HG03565 (cell line): ENCODE data around the gene NAALADL1.

Experiments
- ATAC-seq: cut with Tn5 transposase; IDR thresholded peaks from one replicate; pipeline ENCODE4 v1.9.1; 2021; ENCODE audit warnings: mild to moderate bottlenecking, moderate library complexity; ENCODE audit not compliant: unreplicated experiment

The NAALADL1 gene, protein sequence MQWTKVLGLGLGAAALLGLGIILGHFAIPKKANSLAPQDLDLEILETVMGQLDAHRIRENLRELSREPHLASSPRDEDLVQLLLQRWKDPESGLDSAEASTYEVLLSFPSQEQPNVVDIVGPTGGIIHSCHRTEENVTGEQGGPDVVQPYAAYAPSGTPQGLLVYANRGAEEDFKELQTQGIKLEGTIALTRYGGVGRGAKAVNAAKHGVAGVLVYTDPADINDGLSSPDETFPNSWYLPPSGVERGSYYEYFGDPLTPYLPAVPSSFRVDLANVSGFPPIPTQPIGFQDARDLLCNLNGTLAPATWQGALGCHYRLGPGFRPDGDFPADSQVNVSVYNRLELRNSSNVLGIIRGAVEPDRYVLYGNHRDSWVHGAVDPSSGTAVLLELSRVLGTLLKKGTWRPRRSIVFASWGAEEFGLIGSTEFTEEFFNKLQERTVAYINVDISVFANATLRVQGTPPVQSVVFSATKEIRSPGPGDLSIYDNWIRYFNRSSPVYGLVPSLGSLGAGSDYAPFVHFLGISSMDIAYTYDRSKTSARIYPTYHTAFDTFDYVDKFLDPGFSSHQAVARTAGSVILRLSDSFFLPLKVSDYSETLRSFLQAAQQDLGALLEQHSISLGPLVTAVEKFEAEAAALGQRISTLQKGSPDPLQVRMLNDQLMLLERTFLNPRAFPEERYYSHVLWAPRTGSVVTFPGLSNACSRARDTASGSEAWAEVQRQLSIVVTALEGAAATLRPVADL

DNA sequence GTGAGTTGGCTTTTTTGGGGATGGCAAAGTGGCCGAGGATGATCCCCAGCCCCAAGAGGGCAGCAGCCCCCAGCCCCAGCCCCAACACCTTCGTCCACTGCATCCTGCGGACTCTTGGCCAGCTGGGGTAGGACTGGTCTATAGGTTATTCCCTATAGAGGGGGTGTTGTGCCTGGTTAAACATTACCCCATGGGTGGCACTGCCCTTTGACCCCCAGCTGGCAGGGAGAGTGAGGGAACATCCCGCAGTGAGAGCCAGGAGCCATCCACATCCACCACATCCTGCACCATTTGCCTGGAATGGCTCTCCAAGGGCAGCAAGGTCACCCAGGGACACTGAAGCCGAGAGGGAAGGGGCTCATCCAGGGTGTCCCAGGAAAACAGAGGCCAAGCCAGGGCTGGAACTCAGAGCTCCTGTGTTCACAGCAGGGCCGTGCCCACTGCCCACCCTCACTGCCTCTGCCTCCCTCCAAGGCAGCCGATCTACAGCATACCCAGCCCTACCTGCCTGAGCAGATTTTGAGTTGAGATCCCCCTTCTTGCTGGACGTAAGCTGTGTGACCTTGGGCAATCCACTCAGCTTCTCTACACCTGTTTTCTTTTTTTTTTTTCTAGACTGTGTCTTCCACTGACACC, at the start of gene NAALADL1:
TSS of gene NAALADL1 (minus strand) at position 135 of the 636 bp plus-strand sequence. CDS start at position 103, 32 bp downstream.
- no peak for ATAC-seq

DNA sequence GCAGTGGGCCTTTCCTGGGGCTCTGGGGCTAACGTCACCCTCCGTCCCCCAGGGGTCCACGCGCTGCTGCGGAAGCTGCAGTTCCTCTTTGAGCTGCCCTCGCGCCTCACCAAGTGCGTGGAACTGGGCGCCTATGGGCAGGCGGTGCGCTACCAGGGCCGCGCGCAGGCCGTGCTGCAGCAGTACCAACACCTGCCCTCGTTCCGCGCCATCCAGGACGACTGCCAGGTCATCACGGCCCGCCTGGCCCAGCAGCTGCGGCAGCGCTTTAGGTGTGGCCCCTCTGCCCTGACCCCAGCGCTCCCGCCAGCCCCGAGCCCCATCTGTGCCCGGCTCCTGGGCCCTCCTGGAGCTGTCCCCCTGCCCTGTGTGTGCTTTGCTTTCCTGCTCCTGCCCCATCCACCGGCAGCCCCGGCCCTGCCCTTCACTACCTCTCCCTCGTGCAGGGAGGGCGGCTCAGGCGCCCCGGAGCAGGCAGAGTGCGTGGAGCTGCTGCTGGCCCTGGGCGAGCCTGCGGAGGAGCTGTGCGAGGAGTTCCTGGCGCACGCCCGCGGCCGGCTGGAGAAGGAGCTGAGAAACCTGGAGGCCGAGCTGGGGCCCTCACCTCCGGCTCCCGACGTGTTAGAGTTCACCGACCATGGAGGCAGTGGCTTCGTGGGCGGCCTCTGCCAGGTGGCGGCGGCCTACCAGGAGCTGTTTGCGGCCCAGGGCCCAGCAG, 49.6 kb upstream of the NAALADL1 start:
- ATAC-seq, result no peak

DNA sequence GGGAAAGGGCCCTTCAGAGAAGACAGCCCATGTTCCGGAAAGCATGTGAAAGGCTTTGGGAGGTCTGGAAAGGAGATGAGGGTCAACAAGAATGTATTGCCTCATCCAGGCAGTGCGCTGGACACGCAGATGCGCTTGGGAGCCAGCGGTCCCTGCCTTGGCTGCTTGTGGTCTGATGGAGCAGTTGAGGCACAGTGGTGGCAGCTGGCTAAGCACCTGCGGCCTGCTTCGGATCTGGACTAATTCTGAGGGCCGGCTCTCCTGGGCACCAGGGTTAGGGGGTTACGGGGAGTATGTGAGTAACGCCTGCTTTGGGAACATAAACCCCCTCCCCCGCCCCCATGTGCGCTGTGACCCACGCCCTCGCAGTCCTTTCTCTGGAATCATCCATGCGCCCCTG, 48.7 kb upstream of the NAALADL1 start:
- ATAC-seq, result no peak

DNA sequence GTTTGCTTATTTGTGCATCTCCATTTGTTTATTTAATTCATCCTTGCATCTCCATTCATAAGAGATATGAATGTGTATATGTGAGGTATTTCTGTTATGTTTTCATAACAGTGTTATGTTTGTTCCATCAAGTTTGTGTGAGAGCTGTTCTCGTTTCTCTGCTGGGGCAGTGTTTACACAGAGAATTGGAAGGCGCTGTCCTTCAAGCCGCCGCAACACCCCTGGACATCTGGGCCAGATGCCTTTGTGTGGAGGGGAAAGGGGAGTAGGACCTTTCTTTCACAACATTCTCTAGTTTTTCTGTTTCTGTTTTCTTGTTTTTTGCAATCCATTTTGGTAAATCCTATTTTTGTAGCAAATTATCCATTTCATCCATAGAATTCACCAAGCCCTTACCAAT, 46.3 kb upstream of the NAALADL1 start:
- ATAC-seq, result no peak

DNA sequence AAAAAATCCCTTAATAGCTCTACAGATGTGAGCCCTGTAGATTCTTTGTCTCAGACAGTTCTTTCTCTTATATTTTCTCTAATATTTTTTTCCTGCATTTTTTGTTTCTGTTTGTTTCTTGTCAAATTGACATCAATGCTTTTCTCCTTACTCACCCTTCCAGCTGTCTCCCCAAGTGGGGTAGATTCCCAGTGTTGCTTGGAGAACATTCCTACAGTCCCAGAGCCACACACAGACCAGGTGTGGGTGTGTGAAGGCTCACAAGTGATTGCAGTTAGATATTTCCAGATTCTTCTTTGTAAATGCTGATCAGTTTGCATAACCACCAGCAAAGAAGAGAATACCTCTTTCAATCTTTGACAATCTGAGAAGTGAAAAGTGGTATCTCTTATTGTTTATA, 45.1 kb upstream of the NAALADL1 start:
- no peak for ATAC-seq

DNA sequence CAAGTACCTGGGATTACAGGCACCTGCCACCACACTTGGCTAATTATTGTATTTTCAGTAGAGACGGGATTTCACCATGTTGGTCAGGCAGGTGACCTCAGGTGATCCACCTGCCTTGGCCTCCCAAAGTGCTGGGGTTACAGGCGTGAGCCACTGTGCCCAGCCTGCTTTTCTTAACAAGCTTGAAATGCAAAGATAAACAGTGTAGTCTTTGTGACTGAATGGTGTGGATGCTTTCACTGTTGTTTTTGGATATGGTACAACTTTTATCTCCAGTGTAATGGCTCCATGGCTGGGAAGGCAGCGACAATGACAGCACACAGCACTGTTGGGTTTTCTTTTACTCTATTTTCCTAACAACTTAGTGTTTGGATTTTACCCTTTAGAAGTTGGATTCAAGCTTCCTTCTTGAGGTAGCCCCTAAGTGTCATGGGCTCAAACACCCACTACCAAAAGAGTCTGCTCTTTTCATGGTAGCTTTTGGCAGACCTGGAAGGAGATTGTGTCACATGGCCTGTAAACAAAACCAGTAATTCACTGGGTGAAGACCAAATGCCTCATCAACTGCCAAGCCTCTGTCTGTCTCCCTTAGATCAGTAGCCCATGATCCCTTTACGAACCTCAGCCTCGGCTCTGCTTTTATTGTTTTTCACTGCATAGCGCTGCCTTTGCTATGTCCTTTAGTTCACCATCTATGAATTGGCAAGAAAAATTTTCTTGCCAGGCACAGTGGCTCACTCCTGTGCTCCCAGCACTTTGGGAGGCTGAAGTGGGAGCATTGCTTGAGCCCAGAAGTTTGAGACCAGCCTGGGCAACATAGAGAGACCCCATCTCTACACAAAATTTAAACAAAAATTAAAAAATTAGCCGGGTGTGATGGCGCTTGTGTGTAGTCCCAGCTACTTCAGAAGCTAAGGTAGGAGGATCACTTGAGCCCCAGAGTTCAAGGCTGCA, 44.1 kb upstream of the NAALADL1 start:
- ATAC-seq, result no peak

DNA sequence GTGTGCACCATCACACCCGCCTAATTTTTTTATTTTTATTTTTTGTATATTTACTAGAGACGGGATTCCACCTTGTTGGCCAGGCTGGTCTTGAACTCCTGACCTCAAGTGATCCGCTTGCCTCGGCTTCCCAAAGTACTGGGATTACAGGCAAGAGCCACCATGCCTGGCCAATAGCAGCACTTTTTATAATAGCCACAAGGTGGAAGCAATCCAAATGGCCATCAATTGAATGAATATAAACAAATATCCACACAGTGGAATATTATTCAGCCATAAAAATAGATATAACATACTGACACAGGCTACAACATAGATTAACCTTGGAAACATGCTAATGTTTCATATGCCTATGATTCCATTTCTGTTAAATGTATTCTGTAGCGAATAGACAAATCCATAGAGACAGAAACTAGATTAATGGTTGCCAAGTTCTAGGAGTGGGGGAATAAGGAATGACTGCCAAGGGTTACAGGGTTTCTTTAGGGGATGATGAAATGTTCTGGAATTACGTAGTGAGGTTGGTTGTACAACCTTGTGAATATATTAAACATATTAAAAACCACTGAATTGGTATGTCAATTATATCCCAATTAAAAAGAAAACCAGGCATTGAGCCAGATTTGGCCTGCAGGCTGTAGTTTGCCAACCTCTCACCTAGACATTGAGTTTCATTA, 42.5 kb upstream of the NAALADL1 start:
- no peak for ATAC-seq

DNA sequence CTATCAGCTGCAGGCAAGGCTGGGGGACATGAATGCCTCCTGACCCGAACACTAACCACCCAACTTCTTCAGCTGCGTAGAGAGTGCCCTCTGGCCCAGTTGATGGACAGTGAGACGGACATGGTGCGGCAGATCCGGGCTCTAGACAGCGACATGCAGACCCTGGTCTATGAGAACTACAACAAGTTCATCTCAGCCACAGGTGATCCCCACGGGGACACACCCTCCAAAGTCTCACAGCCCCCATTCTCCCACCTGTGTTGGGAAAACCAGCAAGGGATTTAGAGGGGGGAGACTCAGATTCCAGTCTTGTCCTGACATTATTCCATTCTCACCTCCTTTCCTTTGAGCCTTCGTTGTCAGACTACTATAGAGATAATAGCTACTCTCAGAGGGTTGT, 38.6 kb upstream of the NAALADL1 start:
- no peak for ATAC-seq

DNA sequence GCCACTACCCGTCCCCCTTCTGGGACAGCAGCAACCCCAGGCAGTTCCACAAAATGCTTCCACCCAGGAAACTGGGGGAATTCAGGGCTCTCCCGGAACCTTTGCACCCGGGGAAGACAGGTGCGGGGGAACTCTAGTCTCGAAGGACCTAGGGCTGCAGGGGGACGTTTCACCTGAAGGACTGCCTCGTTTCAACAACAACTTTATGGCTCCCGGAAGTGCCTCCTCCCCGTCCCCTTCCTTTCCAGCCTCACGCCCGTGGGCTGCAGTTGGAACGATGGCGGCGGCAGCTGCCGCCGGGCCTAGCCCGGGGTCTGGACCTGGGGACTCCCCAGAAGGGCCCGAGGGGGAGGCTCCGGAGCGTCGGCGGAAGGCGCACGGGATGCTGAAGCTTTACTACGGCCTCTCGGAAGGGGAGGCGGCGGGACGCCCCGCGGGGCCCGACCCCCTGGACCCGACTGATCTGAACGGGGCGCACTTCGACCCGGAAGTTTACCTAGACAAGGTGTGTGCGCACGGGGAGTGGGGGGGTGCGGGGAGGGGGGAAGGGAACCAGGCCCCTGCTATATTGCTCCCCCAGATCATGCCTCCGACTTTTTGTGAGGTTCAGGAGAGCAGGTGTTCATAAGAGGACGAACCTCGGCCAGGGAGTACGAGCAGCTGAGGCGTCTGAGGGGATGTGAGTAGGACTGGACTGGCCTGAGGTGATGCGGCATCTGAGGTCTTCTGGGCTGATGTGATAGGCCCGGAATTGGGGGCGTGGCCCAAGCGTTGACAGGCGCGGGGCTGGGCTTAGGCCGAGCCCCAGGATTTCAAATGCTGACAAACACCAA, 37.8 kb upstream of the NAALADL1 start, which contains the start of gene VPS51:
TSS of gene VPS51 (plus strand) at position 241 of the 833 bp plus-strand sequence. CDS start at position 278, 37 bp downstream.
- ATAC-seq, result peak; percentile 64

DNA sequence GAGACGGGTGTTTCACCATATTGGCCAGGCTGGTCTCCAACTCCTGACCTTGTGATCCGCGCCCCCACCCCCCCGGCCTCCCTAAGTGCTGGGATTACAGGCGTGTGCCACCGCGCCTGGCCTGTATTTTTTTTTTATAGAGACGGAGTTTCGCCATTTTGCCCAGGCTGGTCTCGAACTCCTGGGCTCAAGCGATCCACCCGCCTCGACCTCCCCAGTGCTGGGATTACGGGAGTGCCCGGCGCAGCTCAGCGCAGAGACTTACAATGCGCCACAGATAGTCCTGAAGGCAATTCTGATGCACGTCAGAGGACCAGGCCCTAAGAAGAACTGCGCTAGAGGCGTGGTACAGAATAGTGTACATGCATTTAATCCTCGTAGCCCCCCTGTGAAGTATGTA, 37.1 kb upstream of the NAALADL1 start:
- ATAC-seq, result no peak

DNA sequence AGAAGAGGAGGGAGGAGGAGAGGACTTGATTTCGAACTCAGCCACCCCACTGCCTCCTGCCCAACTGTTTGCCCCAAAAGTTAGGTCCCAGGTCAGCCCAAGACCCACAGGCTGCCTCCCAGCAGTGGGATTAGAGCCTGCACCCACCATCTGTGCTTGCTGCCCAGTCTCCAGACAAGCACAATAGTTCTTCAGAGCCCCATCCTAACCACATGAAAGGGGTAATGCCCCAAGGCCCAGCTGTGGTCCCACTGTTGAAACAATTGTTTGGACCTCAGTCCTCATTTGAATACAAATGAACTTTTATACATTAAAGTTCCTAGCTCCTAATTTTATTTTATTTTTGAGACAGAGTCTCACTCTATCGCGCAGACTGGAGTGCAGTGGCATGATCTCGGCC, 32.3 kb upstream of the NAALADL1 start:
- ATAC-seq, result no peak

DNA sequence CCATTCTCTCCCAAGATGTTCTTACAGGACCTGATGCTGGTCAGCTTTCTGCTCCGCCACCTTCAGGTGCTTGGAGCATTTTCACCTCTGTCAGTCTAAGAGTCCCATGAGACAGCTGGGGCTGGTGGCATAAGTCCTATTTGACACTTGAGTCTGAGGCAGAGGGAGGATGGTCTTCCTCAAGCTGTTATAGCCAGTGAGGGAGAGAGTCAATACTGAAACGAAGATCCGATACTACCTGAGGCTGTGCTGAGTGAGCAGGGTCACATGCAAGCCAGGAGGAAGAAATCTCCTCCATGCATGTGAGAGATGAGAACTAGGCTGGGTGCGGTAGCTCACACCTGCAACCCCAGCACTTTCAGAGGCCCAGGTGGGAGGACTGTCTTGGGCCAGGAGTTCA, 31.3 kb upstream of the NAALADL1 start:
- no peak for ATAC-seq

DNA sequence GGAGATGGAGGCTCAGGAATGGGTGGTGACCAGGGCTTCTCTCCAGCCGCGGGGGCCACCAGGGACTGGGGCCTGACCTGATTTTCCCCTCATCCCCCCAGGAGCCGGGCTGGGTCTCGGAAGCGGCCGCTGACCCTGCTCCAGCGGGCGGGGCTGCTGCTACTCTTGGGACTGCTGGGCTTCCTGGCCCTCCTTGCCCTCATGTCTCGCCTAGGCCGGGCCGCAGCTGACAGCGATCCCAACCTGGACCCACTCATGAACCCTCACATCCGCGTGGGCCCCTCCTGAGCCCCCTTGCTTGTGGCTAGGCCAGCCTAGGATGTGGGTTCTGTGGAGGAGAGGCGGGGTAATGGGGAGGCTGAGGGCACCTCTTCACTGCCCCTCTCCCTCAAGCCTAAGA, 29.5 kb upstream of the NAALADL1 start:
- ATAC-seq, result no peak

DNA sequence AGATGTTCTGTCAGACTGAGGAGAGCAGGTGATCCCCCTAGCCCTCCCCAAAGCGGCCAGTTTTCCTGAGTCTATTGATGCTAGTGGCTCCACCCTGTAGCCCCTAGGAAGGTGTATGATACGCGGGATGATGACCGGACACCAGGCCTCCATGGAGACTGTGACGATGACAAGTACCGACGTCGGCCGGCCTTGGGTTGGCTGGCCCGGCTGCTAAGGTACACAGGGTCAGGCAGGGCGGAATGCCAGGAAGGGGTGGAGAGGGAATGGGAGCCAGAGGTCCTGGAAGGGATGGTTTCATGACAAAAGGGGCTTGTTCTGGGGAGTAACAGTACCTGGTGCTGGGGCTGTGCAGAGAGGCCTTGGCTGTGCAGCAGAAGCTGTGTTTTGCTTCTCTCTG, 28.9 kb upstream of the NAALADL1 start:
- ATAC-seq, result no peak

DNA sequence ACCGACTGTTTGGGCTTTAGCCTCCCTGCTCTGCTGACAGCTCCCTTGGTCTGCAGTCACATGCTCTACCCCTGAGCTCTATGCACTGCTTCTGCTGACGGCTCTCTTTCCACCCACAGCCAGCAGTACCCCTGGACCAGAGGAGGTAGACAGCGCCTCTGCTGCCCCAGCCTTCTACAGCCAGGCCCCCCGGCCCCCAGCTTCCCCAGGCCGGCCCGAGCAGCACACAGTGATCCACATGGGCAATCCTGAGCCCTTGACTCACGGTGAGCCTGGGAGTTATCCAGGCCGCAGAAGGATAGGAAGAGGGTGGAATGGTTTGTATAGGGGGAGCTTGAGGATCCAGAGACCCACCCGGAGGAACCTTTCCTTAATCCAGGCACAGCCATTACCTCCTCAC, 28.5 kb upstream of the NAALADL1 start:
- ATAC-seq, result no peak

DNA sequence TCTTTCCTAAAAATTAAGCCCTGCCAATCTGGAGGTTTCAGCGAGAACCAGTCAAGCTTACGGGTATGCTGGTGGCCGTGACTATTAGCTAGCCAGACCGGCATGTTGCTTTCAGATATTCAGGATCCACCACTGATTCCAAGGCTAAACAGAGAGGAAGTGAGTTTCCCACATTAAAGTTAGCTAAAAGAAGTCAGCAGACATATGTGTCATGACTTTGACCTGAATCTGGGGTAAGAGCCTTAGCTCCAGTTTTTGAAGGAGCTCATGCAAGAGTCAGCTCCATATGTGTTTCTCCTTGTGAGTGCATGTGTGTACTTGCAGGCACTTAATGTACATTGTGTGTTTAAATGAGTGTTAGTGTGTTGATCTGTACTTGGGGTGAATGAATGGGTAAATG, 27.1 kb upstream of the NAALADL1 start:
- ATAC-seq, result no peak

DNA sequence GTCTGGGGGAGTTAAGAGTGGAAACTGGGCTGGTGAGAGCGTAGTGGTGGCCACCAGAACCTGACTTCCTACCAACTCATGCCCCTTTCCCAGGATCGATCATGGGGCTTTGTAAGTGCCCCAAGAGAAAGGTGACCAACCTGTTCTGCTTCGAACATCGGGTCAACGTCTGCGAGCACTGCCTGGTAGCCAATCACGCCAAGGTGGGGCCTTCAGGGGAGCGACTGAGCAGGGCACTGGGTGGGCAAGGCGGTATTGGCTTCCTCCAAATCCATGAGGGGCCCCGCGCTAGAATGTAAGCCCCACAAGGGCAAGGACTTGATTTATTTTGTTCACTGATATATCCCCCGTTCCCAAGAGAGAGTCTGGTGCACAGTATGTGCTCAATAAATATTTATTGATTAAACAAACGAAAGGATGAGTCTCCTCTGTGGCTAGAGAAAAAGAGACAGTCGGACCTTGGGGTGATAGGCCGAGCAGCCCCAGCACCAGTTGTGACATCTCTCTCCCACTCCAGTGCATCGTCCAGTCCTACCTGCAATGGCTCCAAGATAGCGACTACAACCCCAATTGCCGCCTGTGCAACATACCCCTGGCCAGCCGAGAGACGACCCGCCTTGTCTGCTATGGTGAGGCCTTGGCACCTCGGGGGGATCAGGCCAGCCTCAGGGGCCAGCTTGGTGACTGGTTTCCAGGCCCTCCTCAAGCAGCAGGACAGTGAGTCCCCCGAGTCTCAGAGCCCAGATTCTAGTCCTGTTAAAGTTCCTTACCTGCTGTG, 26.4 kb upstream of the NAALADL1 start:
- ATAC-seq, result no peak
